Inflammatory macrophage treated with lipopolysaccharide for 4 hours (primary cell): ENCODE data around the gene A2M.

ENCODE experiments used
- DNase-seq: peaks from one replicate; pipeline ENCODE4 v3.0.0-alpha.2; 2020

Gene A2M

DNA sequence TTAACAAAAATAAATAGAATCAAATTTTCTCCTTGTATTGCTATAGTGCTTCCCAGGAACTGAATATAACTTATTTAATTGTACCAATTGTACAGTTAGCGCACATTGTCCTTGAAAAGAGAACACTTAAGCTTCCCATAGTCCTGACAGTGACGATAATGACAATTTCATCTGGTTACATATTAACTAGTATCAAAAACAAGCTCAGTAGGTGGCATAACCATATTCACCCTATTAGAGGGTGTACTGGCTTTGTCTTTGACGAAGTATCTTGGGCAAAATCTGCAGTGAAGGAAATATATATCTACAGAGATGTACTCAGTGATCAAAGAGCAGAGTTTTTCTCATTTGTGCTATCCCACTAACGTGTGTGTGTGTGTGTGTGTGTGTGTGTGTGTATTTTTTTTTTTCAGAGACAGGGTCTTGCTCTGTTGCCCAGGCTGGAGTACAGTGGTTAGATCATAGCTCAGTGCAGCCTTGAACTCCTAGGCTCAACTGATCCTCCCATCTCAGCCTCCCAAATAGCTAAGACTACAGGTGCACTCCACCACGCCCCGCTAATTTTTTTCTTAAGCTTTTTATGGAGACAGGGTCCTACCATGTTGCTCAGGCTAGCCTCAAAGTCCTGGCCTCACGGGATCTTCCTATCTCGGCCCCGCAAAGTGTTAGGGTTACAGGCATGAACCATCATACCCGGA lies 4.9 kb upstream of the A2M start:
- DNase-seq = no peak

DNA sequence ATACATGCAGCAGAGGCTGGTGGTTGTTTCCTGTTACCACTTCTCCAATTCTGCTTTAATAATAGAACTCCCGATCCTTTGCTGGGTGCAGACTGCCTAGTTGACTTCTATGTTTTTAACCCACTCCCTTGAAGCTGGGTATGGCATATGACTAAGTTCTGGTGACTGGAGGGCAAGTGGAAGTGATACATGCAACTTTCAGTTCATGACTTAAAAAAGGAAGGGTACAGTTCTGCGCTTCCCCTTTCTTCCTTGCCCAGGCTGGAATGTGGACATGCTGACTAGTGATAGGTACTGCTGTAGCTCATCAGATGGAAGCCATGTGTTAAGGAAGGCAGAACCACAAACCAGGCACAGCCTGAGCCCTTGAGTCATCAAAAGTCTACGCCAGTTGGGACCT lies 2.4 kb upstream of the A2M start:
- peak; percentile 98 for DNase-seq

DNA sequence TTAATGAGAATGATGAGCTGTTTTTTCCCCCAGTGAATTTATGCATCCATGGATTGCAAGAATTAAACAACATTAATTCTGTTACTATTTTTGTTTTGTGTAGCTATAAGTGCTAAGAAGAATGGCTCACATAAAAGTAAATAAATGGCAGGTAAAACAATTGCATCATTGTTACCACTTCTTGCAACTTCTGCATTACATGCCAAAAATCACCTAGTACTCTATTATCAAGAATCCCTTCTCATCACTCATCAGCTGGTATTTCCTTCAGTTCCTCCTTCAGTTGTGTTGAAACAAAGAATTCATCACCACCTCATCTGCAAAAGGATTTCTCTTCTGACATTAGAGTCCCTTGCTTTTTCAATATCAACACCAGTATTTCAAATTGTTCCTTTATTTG lies 773 bp downstream of the A2M start:
- DNase-seq = peak; percentile 80

DNA sequence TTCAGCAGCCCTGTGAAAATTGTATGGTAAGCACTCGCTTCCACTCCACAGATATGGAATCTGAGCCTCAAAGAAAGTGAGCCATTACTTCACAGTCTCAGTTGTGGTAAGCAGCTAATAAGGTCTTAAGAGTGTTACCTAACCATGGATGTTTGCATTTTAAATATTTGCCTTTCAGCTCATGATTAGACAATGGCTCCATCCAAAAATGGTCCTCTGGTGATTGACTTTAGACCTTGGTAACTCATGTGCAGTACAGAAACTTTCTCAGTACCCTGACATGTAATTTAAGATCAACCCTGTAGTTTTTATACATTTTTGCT lies 1.8 kb downstream of the A2M start:
- peak; percentile 26 for DNase-seq

DNA sequence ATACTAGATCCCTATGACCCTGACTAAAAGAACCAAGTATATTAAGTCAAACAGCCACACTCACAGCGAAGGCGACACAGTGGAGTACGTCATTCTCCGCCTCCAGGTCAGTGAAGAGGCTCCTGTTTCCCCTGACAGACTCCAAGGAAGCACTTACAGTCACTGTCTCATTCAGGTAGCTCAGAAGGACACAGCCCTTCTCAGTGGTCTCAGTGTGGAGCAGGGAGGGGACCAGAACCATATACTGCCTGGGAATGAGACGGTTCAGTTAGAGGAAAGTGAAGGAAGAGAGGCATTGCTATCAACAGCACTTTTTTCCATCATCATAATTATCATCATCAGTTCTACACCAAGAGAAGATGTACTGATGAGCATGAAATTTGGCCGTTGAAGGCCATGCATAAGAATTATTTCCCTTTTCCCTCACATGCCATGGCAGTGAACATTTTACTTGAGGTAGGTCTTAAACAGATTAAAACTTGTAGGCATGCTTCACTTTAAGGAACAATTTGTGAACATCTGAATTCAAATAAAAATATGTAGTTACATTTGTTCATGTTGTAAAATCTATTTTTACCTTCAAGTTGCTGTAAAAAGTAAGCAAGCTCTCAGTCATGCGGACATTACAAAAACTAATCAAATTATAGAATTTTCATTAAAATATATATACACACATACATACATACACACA lies 2.3 kb downstream of the A2M start:
- no peak for DNase-seq

DNA sequence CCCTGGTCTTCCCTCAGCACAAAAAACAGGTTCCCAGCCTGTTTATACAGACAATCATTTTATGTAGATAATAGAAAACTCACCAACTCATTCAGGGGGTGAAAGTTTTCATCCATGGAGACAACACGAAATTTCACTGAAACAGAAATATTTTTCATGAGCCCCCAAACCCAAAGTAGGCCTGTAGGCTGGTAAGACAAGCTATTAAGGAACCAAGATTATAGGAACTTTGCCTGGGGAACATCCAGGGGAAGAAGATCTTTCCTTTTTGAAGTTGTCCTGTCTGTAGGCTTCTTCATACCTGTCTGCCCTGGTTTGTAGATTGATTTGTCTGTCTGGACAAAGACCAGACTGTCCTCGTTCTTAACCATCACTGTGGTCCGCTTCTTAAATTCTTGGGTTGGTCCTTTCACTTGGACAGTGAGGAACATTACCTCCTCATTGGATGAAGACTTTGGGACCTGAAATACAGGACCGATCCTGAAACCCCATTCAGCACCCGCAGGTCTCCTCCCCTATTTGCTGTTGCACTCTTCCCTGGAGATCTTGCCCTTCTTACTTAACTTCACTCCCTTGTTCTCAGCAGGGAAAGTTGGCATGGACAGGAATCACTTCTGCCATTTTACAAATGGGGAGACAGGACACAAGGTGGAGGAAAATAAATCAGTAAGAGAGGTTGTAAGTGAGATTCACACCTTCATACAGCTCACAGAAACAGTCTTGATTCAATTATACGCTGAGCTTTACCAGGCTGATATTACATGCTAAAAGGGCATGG lies 3.5 kb downstream of the A2M start:
- no peak for DNase-seq

DNA sequence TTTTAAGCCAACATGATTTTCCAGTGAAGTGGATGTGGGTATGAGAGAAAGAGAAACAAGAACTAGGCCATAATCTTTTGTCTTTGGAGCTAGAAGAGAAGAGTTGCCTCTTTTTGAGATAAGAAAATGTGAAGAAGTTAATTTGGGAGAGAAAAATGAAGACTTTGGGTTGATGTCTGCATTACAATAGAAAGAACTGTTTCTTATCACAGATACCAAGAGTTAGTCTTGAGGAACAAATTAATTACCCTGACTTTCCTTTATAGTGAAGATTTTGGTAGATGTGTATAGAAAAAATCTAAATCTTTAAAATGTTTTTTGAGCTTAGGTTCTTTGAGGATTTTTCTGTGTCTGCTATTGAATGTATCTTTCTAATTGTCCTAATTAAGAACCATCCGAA lies 4.2 kb downstream of the A2M start:
- no peak for DNase-seq

DNA sequence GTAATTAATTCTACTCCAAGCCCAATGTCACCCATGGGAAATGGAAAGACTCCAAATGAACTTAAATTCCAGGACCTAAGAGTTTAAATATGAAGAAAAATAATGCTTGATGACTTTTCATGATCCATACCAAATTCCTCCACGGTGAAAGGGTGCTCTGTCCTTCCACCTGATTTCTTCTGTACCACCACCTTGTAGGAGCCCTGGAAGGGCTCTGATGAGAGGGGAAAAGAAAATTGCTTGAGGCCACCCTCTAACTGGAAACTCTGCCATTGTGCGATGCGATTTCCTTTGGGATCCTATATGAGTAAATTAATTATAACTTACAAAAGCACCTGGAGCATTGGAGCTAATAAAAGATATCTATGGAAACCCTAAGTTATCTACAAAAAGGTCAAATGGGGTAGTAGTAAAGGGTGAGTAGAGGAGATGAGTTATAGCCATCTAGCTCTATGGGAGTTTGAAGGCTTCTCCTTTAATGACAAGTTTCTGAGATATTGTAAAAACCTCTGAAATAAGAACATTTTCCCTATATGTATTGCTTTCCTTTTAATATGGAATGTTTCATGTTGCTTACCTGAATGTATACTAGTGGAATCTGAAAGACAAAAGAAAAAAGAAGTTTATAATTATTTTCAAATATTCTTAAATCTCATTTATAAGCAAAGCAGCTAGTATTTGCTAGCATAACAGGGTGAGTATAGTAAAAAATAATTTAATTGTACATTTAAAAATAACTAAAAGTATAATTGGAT lies 5.8 kb downstream of the A2M start:
- no peak for DNase-seq

DNA sequence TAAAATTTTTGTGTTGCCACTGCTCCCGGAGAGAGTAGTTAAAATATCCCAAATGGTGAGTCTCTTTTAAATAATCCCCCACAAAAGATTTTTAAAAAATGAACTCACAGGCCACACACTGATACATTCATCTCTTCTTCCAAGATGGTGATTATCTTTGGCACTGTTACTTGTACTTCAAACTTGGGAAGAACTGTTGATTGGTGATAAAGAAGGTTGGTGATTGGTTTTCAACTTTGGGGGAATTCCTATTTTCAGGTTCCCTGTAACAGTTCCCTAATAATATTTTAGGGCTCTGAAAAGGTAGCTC lies 6.6 kb downstream of the A2M start:
- no peak for DNase-seq

DNA sequence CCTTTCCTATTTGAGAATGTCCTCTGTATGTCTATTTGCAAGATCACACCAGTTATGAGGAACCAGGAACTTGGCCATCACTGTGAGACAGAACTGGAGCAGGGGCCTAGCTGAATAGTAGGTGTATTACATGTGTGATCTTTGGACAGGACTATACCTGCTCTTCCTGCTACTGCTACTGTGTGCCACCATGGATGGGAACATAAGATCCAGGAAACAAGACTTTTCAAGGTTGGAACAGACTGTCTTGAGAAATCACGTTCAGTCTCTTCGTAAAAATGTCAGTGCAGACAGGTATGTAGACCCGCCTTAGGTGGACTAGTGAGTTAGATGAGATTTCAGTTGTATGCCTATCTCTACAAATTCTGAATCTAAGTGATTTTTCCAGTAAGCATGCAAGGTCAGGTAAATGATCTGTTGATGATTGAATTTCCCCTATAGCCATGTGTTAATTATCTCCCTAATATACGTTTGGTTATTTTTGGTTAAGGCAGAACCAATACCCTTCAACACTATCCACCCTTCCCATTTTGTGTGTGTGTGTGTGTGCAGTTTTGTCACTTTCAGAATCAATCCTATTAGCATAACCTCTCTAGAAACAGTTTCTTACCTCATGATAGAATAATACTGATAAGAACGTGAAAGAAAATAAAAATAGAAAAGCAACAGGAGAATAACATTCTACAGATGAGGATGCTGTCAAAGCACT lies 7.1 kb downstream of the A2M start:
- no peak for DNase-seq

DNA sequence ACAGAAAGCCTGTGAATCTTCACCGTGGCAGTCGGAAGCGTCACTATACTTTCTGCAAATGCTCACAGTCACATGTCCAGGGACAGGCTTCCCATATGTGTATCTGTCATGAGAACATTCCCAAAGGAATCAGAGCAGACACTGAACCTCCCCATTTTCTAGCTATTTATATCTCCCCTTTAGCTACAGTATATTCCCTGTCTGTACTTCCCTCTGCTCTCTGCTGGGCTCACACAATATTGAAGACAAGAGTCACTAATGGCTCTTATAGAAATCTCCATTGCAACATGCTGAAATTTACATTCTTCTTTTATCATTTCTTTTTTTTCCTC lies 8.2 kb downstream of the A2M start:
- DNase-seq = no peak

DNA sequence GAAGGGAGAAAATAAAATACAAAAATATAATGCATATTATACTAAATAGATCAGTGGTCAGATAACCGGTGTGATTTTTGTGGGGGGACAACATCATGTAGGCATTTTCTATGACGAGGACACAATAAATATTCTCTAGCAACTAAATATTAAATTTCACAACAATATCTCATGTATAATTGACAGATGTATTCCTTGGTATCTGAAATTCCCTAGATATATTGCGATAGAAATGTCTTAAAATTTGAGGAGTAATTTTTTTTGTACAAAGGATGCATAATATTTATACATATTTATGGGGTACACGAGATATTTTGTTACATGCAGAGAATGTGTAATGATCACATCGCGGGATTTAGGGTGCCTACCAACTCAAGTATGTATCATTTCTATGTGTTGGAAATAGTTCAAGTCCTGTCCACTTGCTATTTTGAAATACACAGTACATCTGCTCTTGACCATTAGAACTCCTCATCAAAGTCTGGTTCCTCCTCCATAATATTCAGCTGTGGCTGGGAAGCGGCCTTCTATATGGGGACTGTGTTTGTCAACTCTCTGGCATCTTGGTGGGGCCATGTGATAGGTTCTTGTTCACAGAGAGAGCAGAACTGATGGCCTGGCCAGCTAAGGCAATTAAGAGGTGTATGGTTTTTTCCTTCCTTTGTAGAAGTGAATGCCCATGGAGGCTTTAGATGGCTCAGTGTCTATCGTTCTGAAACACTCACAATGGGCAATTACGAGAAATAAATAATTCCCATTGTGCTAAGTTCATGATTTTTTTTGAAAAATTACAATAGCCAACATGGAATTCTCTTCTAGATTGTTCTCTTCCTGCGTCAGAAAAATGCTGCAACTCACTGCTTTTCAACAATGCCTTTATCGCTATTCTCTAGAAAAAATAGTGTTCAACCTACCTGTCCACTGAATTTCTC lies 8.8 kb downstream of the A2M start:
- DNase-seq = no peak

DNA sequence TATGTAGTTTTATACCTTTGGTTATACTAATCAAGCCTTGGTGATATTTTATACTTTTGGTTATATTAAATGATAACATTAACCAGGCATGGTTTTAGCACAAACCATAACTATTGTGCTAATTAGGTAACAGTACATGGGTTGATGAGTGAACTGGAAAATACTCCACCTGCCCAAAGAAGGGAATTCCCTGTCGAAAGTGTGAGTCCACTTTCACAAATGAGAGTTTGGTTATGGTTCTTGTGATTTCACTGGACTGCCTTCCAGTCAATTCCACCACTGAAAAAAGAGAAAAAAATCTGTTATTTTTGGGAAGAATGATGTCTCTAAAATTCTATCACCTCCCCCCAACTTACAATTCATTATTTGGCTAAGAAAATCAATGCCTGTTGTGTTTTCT lies 9.7 kb downstream of the A2M start:
- DNase-seq = no peak

DNA sequence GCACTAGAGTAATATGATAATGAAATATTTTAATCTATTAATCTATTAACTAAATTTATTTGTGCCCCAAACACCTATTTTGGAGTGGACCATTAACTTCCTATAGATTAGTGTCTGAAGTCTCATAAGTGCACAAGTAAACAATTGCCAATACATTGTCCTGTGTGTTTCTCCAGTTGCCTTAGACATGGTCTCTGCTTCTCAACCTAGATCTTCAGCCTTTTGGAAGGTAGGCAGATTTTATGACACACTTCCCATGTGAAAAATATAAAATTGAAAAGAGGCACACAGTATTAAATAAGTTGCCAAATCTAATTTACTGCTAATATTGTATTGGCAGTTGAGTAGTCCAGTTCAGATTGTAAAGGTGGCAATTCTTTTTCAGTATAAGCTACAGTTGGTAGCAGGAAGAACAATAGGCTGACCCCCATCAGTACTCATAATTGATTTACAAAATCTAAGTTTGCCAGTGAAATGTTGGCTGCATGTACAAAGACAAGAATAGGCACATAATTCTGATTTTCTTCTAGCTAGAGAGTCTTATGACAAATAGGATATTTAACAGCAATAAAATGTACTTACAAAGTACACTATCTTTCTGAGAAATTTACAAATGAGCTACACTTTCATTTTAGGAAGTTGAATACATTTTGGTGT lies 10.8 kb downstream of the A2M start:
- DNase-seq = no peak

DNA sequence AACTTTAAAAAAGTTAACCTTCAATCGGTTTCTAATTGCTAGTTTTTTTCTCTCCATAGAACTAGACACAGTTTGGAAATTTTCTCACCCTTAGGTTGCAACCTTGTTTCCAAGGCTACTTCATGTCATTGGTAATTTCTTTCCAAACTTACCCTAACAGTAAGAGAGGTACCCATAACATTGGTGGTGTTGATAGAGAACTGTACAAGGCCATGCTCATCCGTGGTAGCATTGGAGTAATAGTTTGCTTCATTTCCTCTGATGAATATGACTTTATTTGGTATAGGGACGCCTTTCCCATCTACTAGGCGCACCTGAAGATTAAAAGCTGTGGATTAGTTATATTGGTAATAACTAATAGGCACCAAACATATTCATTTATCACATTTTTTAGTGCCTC lies 11.6 kb downstream of the A2M start:
- no peak for DNase-seq

DNA sequence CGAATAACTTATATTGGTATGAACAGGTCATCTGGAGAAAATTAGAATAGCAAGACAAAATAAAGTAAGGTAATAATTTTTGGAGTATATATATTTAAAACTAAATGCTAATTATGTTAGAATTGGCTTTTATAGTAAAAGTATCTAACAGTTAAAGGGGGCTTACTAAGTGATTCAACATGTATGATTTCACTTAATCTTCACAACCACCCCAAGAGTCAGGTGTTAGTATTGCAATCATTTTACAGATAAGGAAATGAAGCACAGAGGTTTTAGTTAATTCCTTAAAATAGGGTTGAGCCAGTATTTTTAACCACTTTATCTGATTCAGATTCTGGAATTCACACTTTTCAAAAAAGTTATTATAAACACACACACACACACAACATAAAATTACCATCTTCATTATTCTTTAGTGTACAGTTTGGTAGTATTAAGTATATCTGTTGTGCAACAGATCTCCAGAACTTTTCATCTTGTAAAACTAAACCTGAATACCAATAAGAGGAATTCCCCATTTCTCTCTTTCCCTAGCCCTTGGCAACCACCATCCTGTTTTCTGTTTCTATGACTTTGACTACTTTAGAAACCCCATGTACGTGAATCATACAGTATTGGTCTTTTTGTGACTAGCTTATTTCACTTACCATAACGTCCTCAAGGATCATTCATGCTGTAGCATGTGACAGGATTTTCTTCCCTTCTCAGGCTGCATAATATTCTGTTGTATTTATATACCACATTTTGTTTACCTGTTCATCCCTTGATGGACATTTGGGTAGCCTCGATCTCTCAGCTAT lies 12.5 kb downstream of the A2M start:
- DNase-seq = peak; percentile 61

DNA sequence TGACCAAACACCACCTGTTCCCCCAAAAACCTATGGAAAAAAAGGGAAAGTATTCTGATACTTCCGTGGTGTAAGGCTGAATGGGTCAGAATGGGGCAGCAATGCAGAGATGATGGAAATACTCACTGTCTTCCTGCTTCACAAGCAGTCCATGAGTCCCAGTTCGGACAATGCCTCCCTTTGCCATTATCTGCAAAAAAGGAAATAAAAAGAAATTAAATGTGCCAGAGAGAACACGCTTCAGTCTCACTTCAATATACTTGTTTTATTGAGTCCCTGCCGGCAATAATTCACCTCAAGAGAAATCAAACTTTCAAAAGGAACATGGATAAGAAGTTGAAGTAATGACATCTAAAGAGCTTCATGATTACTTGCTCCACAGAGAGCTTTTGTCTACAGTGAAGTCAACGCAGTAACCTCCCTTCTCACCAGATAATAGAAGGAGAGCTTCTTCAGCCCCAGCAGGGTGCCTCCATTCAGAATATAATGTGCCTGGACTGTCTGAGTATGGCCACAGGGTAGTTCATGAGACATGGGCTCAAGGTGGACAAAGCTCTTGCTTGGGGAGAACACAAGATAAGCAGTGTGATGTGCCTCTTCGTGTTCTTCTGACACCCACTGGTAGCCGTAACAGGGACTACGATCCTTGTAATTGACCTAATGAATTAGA lies 14.6 kb downstream of the A2M start:
- no peak for DNase-seq

DNA sequence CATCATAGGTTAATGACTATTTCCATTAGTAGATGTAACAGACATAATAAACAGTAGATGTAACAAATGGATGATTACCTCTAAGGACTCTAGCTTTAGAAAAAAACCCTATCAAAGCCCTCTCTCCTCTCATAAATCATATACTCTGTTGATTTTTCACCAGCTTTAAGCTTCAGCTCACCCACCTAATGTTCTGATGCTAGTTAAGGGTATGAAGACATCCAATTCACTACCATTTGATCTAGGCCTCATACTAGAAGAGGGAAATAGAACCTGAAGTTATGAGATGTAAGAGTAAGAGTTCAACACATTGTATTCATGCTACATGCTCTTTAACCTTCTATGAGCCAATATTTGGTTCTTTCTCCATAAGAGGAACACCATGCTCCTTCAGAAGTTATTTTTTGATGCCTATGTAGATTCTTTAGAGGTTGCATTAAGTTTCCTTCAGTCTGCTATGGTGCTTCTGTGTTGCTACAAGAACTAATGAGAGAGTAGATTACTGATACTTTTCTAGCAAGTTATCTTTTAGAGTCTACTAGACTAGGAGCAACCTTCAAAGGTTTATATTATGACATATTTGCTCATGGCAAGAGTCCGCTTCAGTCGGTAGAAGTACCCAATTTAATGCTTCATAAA lies 16.0 kb downstream of the A2M start:
- no peak for DNase-seq

DNA sequence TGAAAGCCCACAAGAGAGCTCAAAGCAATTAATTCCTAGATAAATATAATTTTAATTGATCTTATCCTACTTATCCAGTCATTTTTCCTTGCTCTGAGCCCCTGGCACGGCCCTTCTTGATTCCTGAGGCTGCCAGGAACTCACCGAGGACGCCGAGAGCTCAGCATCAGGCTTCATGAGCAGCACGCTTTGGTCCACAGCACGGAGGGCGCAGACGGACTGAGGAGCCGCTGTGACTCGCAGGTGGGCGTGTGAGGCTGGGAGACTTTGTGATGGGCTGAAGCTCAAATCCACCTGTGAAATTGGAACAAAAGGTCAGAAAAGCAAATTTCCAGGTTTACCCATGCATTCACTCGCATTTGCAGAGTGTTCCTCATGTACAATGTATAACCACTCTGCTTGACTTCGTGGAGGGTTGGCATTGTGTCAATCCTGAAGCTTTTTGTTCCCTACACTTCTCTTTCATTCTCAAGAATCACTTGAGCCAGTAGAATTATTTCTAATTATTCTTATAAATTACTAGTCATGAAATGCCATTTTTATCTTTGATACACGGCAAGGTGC lies 17.2 kb downstream of the A2M start:
- DNase-seq = no peak
